KMS-11 (cell line): ENCODE results near the gene CBR3.

Experiments
- H2AFZ ChIP-seq: fragments of 200-600 bp; sonication (generic); 2 replicates; pipeline ENCODE4 v1.6.1; 2016; ENCODE audit warnings: antibody characterized with exemption, mixed run types, low read depth
- H3K27ac ChIP-seq: fragments of 200-600 bp; sonication (generic); 2 replicates; pipeline ENCODE4 v1.6.1; 2016; ENCODE audit warnings: mild to moderate bottlenecking, mixed run types
- H3K27me3 ChIP-seq: fragments of 200-600 bp; sonication (generic); 2 replicates; pipeline ENCODE4 v1.6.1; 2017; ENCODE audit warnings: mild to moderate bottlenecking, low read depth, mixed run types, moderate library complexity; ENCODE audit not compliant: insufficient read depth
- H3K36me3 ChIP-seq: fragments of 200-600 bp; sonication (generic); 2 replicates; pipeline ENCODE4 v1.6.1; 2017; ENCODE audit warnings: mild to moderate bottlenecking, mixed run types; ENCODE audit not compliant: insufficient read depth
- H3K4me1 ChIP-seq: fragments of 200-600 bp; sonication (generic); 2 replicates; pipeline ENCODE4 v1.6.1; 2016; ENCODE audit warnings: mild to moderate bottlenecking, low read depth, mixed run types; ENCODE audit not compliant: poor library complexity, severe bottlenecking
- H3K4me2 ChIP-seq: fragments of 200-600 bp; sonication (generic); 2 replicates; pipeline ENCODE4 v1.7.0; 2016; ENCODE audit warnings: mild to moderate bottlenecking, mixed run types
- H3K4me3 ChIP-seq: fragments of 200-600 bp; sonication (generic); IDR thresholded peaks from 2 replicates; pipeline ENCODE4 v1.6.1; 2017; ENCODE audit warnings: low read depth, low read length, mixed read lengths; ENCODE audit not compliant: insufficient read depth
- H3K79me2 ChIP-seq: fragments of 200-600 bp; sonication (generic); 2 replicates; pipeline ENCODE4 v1.6.1; 2016; ENCODE audit warnings: low read depth, mixed run types; ENCODE audit not compliant: insufficient read depth
- H3K9ac ChIP-seq: fragments of 200-600 bp; sonication (generic); 2 replicates; pipeline ENCODE4 v1.6.1; 2016; ENCODE audit warnings: mild to moderate bottlenecking, mixed run types
- H4K20me1 ChIP-seq: fragments of 200-600 bp; sonication (generic); 2 replicates; pipeline ENCODE4 v1.6.1; 2016; ENCODE audit warnings: mild to moderate bottlenecking, mixed run types; ENCODE audit not compliant: insufficient read depth
- CTCF ChIP-seq: fragments of 200-600 bp; sonication (generic); conservative IDR thresholded peaks from 2 replicates; pipeline ENCODE4 v1.6.1; 2017; ENCODE audit warnings: low read depth, mild to moderate bottlenecking, antibody characterized with exemption, low read length, moderate library complexity, mixed read lengths

The CBR3 gene

GRCh38 chr21:36166705-36167104 is 31.8 kb downstream of the CBR3 start:
- Histone ChIP-seq H3K27ac (no peak overlapping the region), H3K27me3 (no peaks in the 10 kb centered on the region), H3K9ac (no peak overlapping the region), H4K20me1 (no peaks in the 10 kb centered on the region), H3K79me2 (no peaks in the 10 kb centered on the region), H2AFZ (no peak overlapping the region), H3K36me3 (no peaks in the 10 kb centered on the region), H3K4me3 (no peak overlapping the region), H3K4me1 (no peaks in the 10 kb centered on the region), H3K4me2 (no peak overlapping the region)
- TF ChIP-seq CTCF = no peak

GRCh38 chr21:36167541-36167940 is 32.7 kb downstream of the CBR3 start:
- H3K9ac ChIP-seq = no peak overlapping the region
- no peaks in the 10 kb centered on the region for H3K79me2 ChIP-seq
- H4K20me1 ChIP-seq = no peaks in the 10 kb centered on the region
- H3K27me3 ChIP-seq = no peaks in the 10 kb centered on the region
- no peak for TF ChIP-seq CTCF
- no peak overlapping the region for H3K4me3 ChIP-seq
- H3K27ac ChIP-seq = no peak overlapping the region
- no peak overlapping the region for H3K4me2 ChIP-seq
- no peak overlapping the region for H2AFZ ChIP-seq
- no peaks in the 10 kb centered on the region for H3K36me3 ChIP-seq
- no peaks in the 10 kb centered on the region for H3K4me1 ChIP-seq

GRCh38 chr21:36169470-36170128 is 34.7 kb downstream of the CBR3 start:
- no peak overlapping the region for H3K9ac ChIP-seq
- no peak overlapping the region for H3K4me2 ChIP-seq
- H4K20me1 ChIP-seq = no peaks in the 10 kb centered on the region
- H3K27me3 ChIP-seq = no peaks in the 10 kb centered on the region
- H3K27ac ChIP-seq = no peak overlapping the region
- no peak for TF ChIP-seq CTCF
- H3K36me3 ChIP-seq = no peaks in the 10 kb centered on the region
- H3K4me1 ChIP-seq = peaks cover 7% of the 10 kb centered on the region
- no peak overlapping the region for H3K4me3 ChIP-seq
- H3K79me2 ChIP-seq = no peaks in the 10 kb centered on the region
- no peak overlapping the region for H2AFZ ChIP-seq

GRCh38 chr21:36170823-36171222 is 35.9 kb downstream of the CBR3 start:
- H3K79me2 ChIP-seq = no peaks in the 10 kb centered on the region
- H3K36me3 ChIP-seq = no peaks in the 10 kb centered on the region
- H3K27ac ChIP-seq = no peak overlapping the region
- no peak overlapping the region for H2AFZ ChIP-seq
- no peaks in the 10 kb centered on the region for H3K27me3 ChIP-seq
- no peak for TF ChIP-seq CTCF
- H3K4me3 ChIP-seq = no peak overlapping the region
- H4K20me1 ChIP-seq = no peaks in the 10 kb centered on the region
- no peak overlapping the region for H3K9ac ChIP-seq
- peaks cover 7% of the 10 kb centered on the region for H3K4me1 ChIP-seq
- no peak overlapping the region for H3K4me2 ChIP-seq
